Thyroid gland (tissue), 4 donors: Measurements from ENCODE around the gene TSPAN5. TPM values are rescaled to one million over a fixed set of nuclear protein-coding genes. Genes with fewer than 3 reads are reported as not detected.

Source experiments
- DNase-seq, 2 donors: peaks; one replicate each; pipeline ENCODE4 v3.0.0-alpha.2; 2019
- H3K27ac ChIP-seq, 3 donors: fragments of 200-600 bp; sonication (generic); 1 replicate in 2 of 3; 2 replicates in 1 of 3; pipeline ENCODE4 v1.5.1; 2016 to 2019; ENCODE audit warnings: mild to moderate bottlenecking in 1 of 3, moderate library complexity in 1 of 3
- H3K27me3 ChIP-seq: fragments of 200-600 bp; sonication (generic); one replicate; pipeline ENCODE4 v1.5.1; 2019
- H3K36me3 ChIP-seq, 2 donors: fragments of 200-600 bp; sonication (generic); one replicate each; pipeline ENCODE4 v1.5.1; 2016 to 2019
- H3K4me1 ChIP-seq, 2 donors: fragments of 200-600 bp; sonication (generic); one replicate each; pipeline ENCODE4 v1.5.1; 2017 to 2019
- H3K4me3 ChIP-seq, 3 donors: fragments of 200-600 bp; sonication (generic); replicated peaks in 1 of 3; 1 replicate in 2 of 3; 2 replicates in 1 of 3; pipeline ENCODE4 v1.5.1; 2016; ENCODE audit warnings: mild to moderate bottlenecking in 1 of 3
- H3K9me3 ChIP-seq: fragments of 200-600 bp; sonication (generic); one replicate; pipeline ENCODE4 v1.5.1; 2017
- POLR2A ChIP-seq, 2 donors: fragments of 450-650 bp; IDR thresholded peaks; one replicate each; pipeline ENCODE4 v1.6.1; 2017; ENCODE audit warnings: antibody characterized with exemption in 2 of 2, mild to moderate bottlenecking in 2 of 2, moderate library complexity in 1 of 2
- WGBS, 2 donors: methylation state at CpG; one replicate each; pipeline ENCODE4 v1.1.5; 2017; 5-methylcytosine and 5-hydroxymethylcytosine counted together
- intact Hi-C: fragments of 100-400 bp; cut with DNase I; formaldehyde crosslinking; loops from one replicate; pipeline ENCODE4 v1.15.1; 2023
- total RNA-seq, 4 donors: library from RNA; depleted of rRNA; stranded (reverse); fragments of >200 nt; gene quantifications; one replicate each; pipeline ENCODE4 v1.2.3, GENCODE V29; 2016
- TF ChIP-seq, protein P1 (sequence below), 6 experiments: fragments of 200-600 bp in 3 of 6; fragments of 450-650 bp in 3 of 6; sonication (generic) in 3 of 6; IDR thresholded peaks; one replicate each; pipeline ENCODE4 v1.5.1; 2016 to 2019; ENCODE audit warnings: antibody characterized with exemption in 6 of 6, mild to moderate bottlenecking in 2 of 6, inconsistent platforms in 1 of 6, moderate library complexity in 1 of 6

TSPAN5 gene
- total RNA-seq, 4 donors from 2014 or later, result 26.4 to 48.0 (median 29.1) TPM

DNA sequence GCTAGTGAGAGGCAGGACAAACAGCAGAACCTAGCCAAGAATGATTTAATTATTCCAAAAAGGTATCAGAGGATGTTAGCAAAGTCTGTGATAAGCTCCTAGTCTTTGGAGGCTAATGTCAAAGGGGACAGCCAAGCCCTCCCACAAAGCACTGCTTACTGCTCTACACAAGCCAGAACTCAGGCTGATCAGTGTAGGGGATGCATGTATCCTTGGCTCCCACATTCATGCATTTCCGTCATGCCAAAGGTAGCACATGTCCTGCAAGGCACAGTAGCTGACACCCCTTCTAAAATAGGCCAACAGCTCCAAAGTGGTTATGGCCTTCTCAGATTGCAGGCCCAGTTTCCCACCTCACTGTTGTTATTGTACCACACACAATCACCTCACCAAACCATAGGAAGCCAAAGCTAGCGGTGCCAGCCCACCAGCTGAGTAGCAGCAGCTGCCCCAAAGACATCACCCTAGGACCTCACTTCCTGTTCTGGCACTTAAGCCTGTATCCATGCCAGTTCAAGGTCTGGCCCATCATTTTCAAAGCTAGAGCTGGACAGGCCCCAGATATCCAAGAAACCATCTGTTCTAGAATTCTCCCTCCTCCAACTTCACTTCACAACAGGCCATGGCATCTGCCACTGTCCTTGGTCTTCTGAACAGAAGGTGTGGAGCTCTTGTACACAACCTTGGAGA is 40.9 kb downstream of the TSPAN5 start:
- intact Hi-C loops, result no loop called here
- Histone ChIP-seq H3K27ac (no peak overlapping the region), H3K9me3 (no peaks in the 10 kb centered on the region), H3K4me1 (peaks cover 0 to 3% of the 10 kb centered on the region in 2 donors), H3K36me3 (no peaks in the 10 kb centered on the region), H3K27me3 (no peaks in the 10 kb centered on the region), H3K4me3 (no peak overlapping the region)
- TF ChIP-seq POLR2A (IDR thresholded peaks at IDR 0.05), result no peak
- TF ChIP-seq, protein P1, sequence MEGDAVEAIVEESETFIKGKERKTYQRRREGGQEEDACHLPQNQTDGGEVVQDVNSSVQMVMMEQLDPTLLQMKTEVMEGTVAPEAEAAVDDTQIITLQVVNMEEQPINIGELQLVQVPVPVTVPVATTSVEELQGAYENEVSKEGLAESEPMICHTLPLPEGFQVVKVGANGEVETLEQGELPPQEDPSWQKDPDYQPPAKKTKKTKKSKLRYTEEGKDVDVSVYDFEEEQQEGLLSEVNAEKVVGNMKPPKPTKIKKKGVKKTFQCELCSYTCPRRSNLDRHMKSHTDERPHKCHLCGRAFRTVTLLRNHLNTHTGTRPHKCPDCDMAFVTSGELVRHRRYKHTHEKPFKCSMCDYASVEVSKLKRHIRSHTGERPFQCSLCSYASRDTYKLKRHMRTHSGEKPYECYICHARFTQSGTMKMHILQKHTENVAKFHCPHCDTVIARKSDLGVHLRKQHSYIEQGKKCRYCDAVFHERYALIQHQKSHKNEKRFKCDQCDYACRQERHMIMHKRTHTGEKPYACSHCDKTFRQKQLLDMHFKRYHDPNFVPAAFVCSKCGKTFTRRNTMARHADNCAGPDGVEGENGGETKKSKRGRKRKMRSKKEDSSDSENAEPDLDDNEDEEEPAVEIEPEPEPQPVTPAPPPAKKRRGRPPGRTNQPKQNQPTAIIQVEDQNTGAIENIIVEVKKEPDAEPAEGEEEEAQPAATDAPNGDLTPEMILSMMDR (IDR thresholded peaks at IDR 0.05), result no peak
- 87 to 95% methylated on average over 2 of the region's 2 CpGs for WGBS, 2 donors
- no peak for DNase-seq

DNA sequence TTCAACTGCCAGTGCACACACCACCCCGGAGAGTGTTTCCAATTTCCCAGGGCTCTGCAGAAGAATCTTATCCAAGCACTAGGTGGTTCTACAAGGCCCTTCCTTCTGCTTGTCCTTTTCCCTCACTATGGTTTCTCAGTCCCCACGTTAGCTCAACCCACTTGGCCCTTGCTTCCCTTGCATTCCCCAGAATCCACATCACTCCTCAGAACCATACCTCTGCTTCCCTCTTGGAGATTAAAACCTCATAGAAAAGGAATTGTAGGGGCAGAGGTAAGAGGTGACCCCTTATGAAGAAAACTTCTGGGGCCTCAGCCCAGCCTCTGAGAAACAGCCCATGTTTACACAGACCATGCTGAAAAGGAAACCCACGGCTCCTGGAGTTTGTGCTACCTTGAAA is 42.4 kb downstream of the TSPAN5 start:
- Histone ChIP-seq H3K27me3 (no peaks in the 10 kb centered on the region), H3K4me1 (peaks cover 0 to 5% of the 10 kb centered on the region in 2 donors), H3K4me3 (no peak overlapping the region), H3K9me3 (no peaks in the 10 kb centered on the region), H3K27ac (no peak overlapping the region), H3K36me3 (no peaks in the 10 kb centered on the region)
- WGBS, 2 donors, result 91 to 98% methylated on average over 3 of the region's 3 CpGs
- TF ChIP-seq, protein P1 (IDR thresholded peaks at IDR 0.05), result no peak
- no peak for TF ChIP-seq POLR2A (IDR thresholded peaks at IDR 0.05)
- intact Hi-C loops, result no loop called here
- no peak for DNase-seq

DNA sequence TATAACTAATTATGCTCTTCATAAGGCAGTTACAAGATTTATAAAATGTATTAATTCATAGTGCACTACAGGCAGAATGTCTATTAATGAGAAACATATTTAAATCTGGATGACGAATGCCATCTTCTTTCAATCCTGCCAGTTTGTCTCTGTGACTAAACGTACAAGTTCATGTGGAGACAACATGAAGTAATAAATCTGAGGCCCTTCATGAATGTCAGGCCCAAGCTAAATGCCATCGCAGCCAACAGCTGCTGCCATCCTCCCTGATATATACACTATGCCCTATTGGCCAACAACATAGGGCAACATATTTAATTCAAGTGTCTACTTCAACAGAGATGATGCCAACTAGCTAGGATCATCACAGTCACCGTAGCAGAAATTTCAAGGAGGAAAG is 43.7 kb downstream of the TSPAN5 start:
- WGBS, 2 donors, result 94 to 95% methylated on average over 4 of the region's 4 CpGs
- intact Hi-C loops, result no loop called here
- no peaks in the 10 kb centered on the region for H3K27me3 ChIP-seq

GRCh38 chr4:98614094-98614493 is 44.3 kb downstream of the TSPAN5 start:
- intact Hi-C loops, result no loop called here
- H3K4me1 ChIP-seq, result peaks cover 0 to 5% of the 10 kb centered on the region in 2 donors
- no peaks in the 10 kb centered on the region for H3K9me3 ChIP-seq
- TF ChIP-seq, protein P1 (IDR thresholded peaks at IDR 0.05), result no peak
- TF ChIP-seq POLR2A (IDR thresholded peaks at IDR 0.05), result no peak
- DNase-seq, result no peak
- no peaks in the 10 kb centered on the region for H3K36me3 ChIP-seq
- no peak overlapping the region for H3K27ac ChIP-seq
- no peaks in the 10 kb centered on the region for H3K27me3 ChIP-seq
- WGBS, 2 donors, result 97 to 98% methylated on average over 3 of the region's 3 CpGs
- H3K4me3 ChIP-seq, result no peak overlapping the region

More for the DNA sequence above, 43.7 kb downstream of the TSPAN5 start:
- DNase-seq, result no peak
- no peaks in the 10 kb centered on the region for H3K9me3 ChIP-seq
- H3K27ac ChIP-seq, result no peak overlapping the region
- H3K36me3 ChIP-seq, result no peaks in the 10 kb centered on the region
- TF ChIP-seq, protein P1 (IDR thresholded peaks at IDR 0.05), result no peak
- no peak for TF ChIP-seq POLR2A (IDR thresholded peaks at IDR 0.05)
- no peak overlapping the region for H3K4me3 ChIP-seq
- peaks cover 0 to 5% of the 10 kb centered on the region in 2 donors for H3K4me1 ChIP-seq

DNA sequence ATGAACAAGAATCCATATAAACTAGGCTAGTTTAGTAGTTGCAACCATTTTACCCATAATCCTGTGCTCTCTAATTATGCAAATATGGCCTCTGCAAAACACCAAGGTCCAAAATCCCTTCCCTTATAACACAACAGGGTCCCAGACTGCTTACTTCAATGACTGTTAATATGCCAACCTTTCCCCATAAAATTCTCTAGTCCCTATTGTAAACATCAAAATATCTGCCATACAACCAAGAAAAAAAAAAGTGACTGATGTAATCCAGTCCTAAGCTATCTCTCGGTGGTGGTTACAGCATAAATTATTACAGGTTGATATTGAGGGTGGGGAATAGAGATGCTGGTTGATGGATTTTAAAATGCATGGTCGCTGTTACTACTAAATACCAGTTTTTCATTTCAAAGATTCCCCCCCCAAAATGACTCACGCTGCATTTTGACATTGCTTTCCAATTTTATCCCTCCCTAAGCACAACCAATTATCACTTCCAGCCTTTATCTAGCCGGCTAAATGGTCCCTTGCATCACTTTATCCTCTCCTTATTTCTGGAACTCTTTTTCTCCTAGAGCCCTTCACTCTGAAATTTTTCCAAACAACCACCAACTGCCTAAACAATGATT is 44.8 kb downstream of the TSPAN5 start:
- intact Hi-C loops, result no loop called here

More for the DNA sequence above, 44.8 kb downstream of the TSPAN5 start:
- Histone ChIP-seq H3K4me3 (no peak overlapping the region), H3K36me3 (no peaks in the 10 kb centered on the region), H3K27me3 (no peaks in the 10 kb centered on the region), H3K4me1 (peaks cover 3 to 8% of the 10 kb centered on the region in 2 donors), H3K9me3 (no peaks in the 10 kb centered on the region), H3K27ac (no peak overlapping the region)
- WGBS, 2 donors, result 85 to 88% methylated on average over 4 of the region's 4 CpGs
- DNase-seq, result no peak
- no peak for TF ChIP-seq POLR2A (IDR thresholded peaks at IDR 0.05)
- TF ChIP-seq, protein P1 (IDR thresholded peaks at IDR 0.05), result no peak
